Tibial nerve (tissue), 4 donors: ENCODE data around the gene MYADML2. TPM values are rescaled to one million over a fixed set of nuclear protein-coding genes. Genes with fewer than 3 reads are reported as not detected.
A peak's percentile ranks its signal among the peaks of the same experiment; 100 is the strongest.

Source experiments
- DNase-seq, 2 donors: peaks; one replicate each; pipeline ENCODE4 v3.0.0-alpha.2; 2019; ENCODE audit warnings: low spot score in 2 of 2
- H3K27ac ChIP-seq, 4 donors: fragments of 200-600 bp; sonication (generic) in 3 of 4; one replicate each; pipeline ENCODE4 v1.5.1; 2017 to 2019; ENCODE audit warnings: mild to moderate bottlenecking in 1 of 4
- H3K27me3 ChIP-seq, 2 donors: fragments of 200-600 bp; sonication (generic) in 1 of 2; one replicate each; pipeline versions ENCODE4 v1.5.1 to v1.6.0; 2017 to 2019
- H3K36me3 ChIP-seq, 3 donors: fragments of 200-600 bp; sonication (generic); one replicate each; pipeline ENCODE4 v1.5.1; 2018 to 2019
- H3K4me1 ChIP-seq, 4 donors: fragments of 200-600 bp; sonication (generic) in 3 of 4; one replicate each; pipeline ENCODE4 v1.5.1; 2017 to 2019
- H3K4me3 ChIP-seq, 4 donors: fragments of 200-600 bp; sonication (generic) in 3 of 4; one replicate each; pipeline ENCODE4 v1.5.1; 2017 to 2019; ENCODE audit warnings: mild to moderate bottlenecking in 1 of 4, moderate library complexity in 1 of 4
- H3K9me3 ChIP-seq, 4 donors: fragments of 200-600 bp; sonication (generic) in 3 of 4; one replicate each; pipeline ENCODE4 v1.5.1; 2017 to 2019
- EP300 ChIP-seq, 2 donors: sonication (generic); formaldehyde crosslinking; IDR thresholded peaks; one replicate each; pipeline ENCODE4 v1.6.1; 2017; ENCODE audit warnings: antibody characterized with exemption in 2 of 2, mild to moderate bottlenecking in 1 of 2
- POLR2A ChIP-seq, 2 donors: fragments of 450-650 bp; IDR thresholded peaks; one replicate each; pipeline ENCODE4 v1.6.1; 2017; ENCODE audit warnings: antibody characterized with exemption in 2 of 2, mild to moderate bottlenecking in 2 of 2, moderate library complexity in 2 of 2
- WGBS, 2 donors: methylation state at CpG; one replicate each; pipeline ENCODE4 v1.1.5; 2018; 5-methylcytosine and 5-hydroxymethylcytosine counted together
- total RNA-seq, 4 donors: library from RNA; depleted of rRNA; stranded (reverse); fragments of >200 nt; gene quantifications; one replicate each; pipeline ENCODE4 v1.1.0, GENCODE V29; 2016
- TF ChIP-seq, protein P1 (sequence below), 5 experiments: fragments of 200-600 bp in 3 of 5; fragments of 450-650 bp in 2 of 5; sonication (generic) in 3 of 5; IDR thresholded peaks; one replicate each; pipeline ENCODE4 v1.5.1; 2016 to 2019; ENCODE audit warnings: antibody characterized with exemption in 5 of 5, mild to moderate bottlenecking in 3 of 5, moderate library complexity in 2 of 5

Gene MYADML2
- total RNA-seq, 4 donors from 2014 or later, result not detected

GRCh38 chr17:81890447-81891302 is 56.4 kb downstream of the MYADML2 start:
- Histone ChIP-seq H3K4me1 (peaks cover 0 to 35% (median 20%) of the 10 kb centered on the region in 4 donors), H3K4me3 (peak overlapping the region; percentile 62 to 100 (median 84)), H3K36me3 (peaks cover 4 to 63% (median 8%) of the 10 kb centered on the region in 3 donors), H3K27ac (peak overlapping the region; percentile 54 to 97 (median 84)), H3K27me3 (no peaks in the 10 kb centered on the region), H3K9me3 (no peaks in the 10 kb centered on the region)
- TF ChIP-seq, protein P1, sequence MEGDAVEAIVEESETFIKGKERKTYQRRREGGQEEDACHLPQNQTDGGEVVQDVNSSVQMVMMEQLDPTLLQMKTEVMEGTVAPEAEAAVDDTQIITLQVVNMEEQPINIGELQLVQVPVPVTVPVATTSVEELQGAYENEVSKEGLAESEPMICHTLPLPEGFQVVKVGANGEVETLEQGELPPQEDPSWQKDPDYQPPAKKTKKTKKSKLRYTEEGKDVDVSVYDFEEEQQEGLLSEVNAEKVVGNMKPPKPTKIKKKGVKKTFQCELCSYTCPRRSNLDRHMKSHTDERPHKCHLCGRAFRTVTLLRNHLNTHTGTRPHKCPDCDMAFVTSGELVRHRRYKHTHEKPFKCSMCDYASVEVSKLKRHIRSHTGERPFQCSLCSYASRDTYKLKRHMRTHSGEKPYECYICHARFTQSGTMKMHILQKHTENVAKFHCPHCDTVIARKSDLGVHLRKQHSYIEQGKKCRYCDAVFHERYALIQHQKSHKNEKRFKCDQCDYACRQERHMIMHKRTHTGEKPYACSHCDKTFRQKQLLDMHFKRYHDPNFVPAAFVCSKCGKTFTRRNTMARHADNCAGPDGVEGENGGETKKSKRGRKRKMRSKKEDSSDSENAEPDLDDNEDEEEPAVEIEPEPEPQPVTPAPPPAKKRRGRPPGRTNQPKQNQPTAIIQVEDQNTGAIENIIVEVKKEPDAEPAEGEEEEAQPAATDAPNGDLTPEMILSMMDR (IDR thresholded peaks at IDR 0.05), result no peak
- no peak for TF ChIP-seq EP300 (IDR thresholded peaks at IDR 0.05)
- no peak for TF ChIP-seq POLR2A (IDR thresholded peaks at IDR 0.05)
- 9 to 12% methylated on average over 35 to 36 of the region's 69 CpGs for WGBS, 2 donors
- no peak for DNase-seq

Other genes with a start within 250 kb of the MYADML2 start
- gene MRPL12, start 243.9 kb downstream of the MYADML2 start, total RNA-seq, result 10 to 100 TPM; 26.1 to 63.3 (median 35.8) TPM
- 10 to 100 TPM; 10.8 to 32.1 (median 22.6) TPM for gene SLC25A10, start 234.9 kb downstream of the MYADML2 start, total RNA-seq
- 10 to 100 TPM in 2 of 4 donors, 1 to 10 TPM in 2; 1.8 to 14.7 (median 8.1) TPM for gene GCGR, start 143.1 kb downstream of the MYADML2 start, total RNA-seq
- gene MCRIP1, start 113.9 kb downstream of the MYADML2 start, total RNA-seq, result 100 to 1,000 TPM in 1 of 4 donors, 10 to 100 TPM in 3; 78.7 to 105 (median 92.5) TPM
- 1 to 10 TPM in 1 of 4 donors, not detected in 3; 2.6 TPM for gene PPP1R27, start 112.2 kb downstream of the MYADML2 start, total RNA-seq
- gene P4HB, start 86.7 kb downstream of the MYADML2 start, total RNA-seq, result 100 to 1,000 TPM; 385 to 594 (median 472) TPM
- 100 to 1,000 TPM; 190 to 484 (median 237) TPM for gene ARHGDIA, start 75.9 kb downstream of the MYADML2 start, total RNA-seq
- gene ALYREF, start 55.6 kb downstream of the MYADML2 start, total RNA-seq, result 10 to 100 TPM; 44.5 to 67.2 (median 63.5) TPM
- 100 to 1,000 TPM in 3 of 4 donors, 10 to 100 TPM in 1; 95.4 to 116 (median 106) TPM for gene ANAPC11, start 55.5 kb downstream of the MYADML2 start, total RNA-seq
- gene NPB, start 45.0 kb downstream of the MYADML2 start, total RNA-seq, result 1 to 10 TPM in 3 of 4 donors, not detected in 1; 4.2 to 8.7 (median 5.4) TPM
- gene PCYT2, start 35.8 kb downstream of the MYADML2 start, total RNA-seq, result 10 to 100 TPM; 36.0 to 64.9 (median 46.6) TPM
- gene SIRT7, start 29.1 kb downstream of the MYADML2 start, total RNA-seq, result 10 to 100 TPM; 22.3 to 42.2 (median 30.7) TPM
- gene MAFG, start 19.5 kb downstream of the MYADML2 start, total RNA-seq, result 10 to 100 TPM; 17.9 to 25.5 (median 22.5) TPM
- gene PYCR1, start 9.9 kb downstream of the MYADML2 start, total RNA-seq, result 1 to 10 TPM; 6.3 to 9.9 (median 6.9) TPM
- gene NOTUM, start 14.0 kb upstream of the MYADML2 start, total RNA-seq, result not detected
- gene ASPSCR1, start 30.4 kb upstream of the MYADML2 start, total RNA-seq, result 10 to 100 TPM; 32.9 to 82.8 (median 55.6) TPM
- 100 to 1,000 TPM in 1 of 4 donors, 10 to 100 TPM in 3; 69.9 to 143 (median 78.0) TPM for gene CENPX, start 75.6 kb upstream of the MYADML2 start, total RNA-seq
- 10 to 100 TPM; 13.1 to 25.8 (median 15.3) TPM for gene LRRC45, start 76.1 kb upstream of the MYADML2 start, total RNA-seq
- gene RAC3, start 84.4 kb upstream of the MYADML2 start, total RNA-seq, result 10 to 100 TPM in 1 of 4 donors, 1 to 10 TPM in 3; 2.4 to 14.7 (median 5.4) TPM
- gene DCXR, start 90.5 kb upstream of the MYADML2 start, total RNA-seq, result 100 to 1,000 TPM; 236 to 347 (median 269) TPM
- gene RFNG, start 104.6 kb upstream of the MYADML2 start, total RNA-seq, result 10 to 100 TPM; 43.5 to 70.2 (median 64.4) TPM
- gene GPS1, start 104.7 kb upstream of the MYADML2 start, total RNA-seq, result 100 to 1,000 TPM in 2 of 4 donors, 10 to 100 TPM in 2; 74.9 to 134 (median 92.9) TPM
- 100 to 1,000 TPM in 2 of 4 donors, 10 to 100 TPM in 2; 85.2 to 179 (median 106) TPM for gene DUS1L, start 118.6 kb upstream of the MYADML2 start, total RNA-seq
- gene FASN, start 151.0 kb upstream of the MYADML2 start, total RNA-seq, result 100 to 1,000 TPM; 129 to 319 (median 160) TPM